ENCODE measurements around the gene EFCAB7.

EFCAB7 gene

DNA sequence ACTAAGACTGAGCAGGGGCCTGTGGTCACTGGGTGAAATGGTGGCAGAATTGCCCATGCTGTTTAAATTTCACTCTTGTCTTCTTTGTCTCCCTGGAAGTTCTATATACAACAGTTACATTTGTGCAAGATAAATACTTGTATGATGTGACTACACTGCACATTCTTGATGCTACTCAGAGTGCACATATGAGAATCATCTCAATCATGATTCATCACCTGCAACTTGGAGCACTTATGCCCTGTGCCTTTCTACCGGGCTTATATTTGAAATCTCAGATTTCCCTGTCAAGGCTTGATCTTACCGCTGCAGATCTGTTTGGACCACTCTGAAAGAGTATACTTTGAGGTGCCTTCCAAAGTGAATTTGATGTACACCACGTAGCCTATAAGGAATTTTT lies 80.5 kb downstream of the EFCAB7 start:
- H3K4me3 ChIP-seq (ENCODE audit: low read depth in 1 of 2, low read length in 2 of 2), result no peak overlapping the region
- H3K36me3 ChIP-seq (ENCODE audit: insufficient read depth, low read length), result no peaks in the 10 kb centered on the region
- H3K27me3 ChIP-seq (ENCODE audit: insufficient read depth, low read length, poor library complexity), result no peaks in the 10 kb centered on the region
- no peaks in the 10 kb centered on the region for H3K4me1 ChIP-seq (ENCODE audit: insufficient read depth, low read length)
- peaks cover 1% of the 10 kb centered on the region; the same call in 1 of the 2 replicates for H3K79me2 ChIP-seq (ENCODE audit: insufficient read depth, low read length)
- no peak for ATAC-seq (ENCODE audit: insufficient read depth, low read depth)
- no peak overlapping the region for H2AFZ ChIP-seq (ENCODE audit: low read depth, low read length)
- no peak for DNase-seq
- 0 out of 2 replicates have a peak, but pooled peaks cover 3% of the 10 kb centered on the region for H4K20me1 ChIP-seq (ENCODE audit: insufficient read depth, low read length)
- no peak overlapping the region for H3K9ac ChIP-seq (ENCODE audit: low read depth, low read length)
- no peak overlapping the region for H3K27ac ChIP-seq (ENCODE audit: low read length)
- no peak overlapping the region for H3K4me2 ChIP-seq (ENCODE audit: insufficient read depth, low read length)
- no peak for TF ChIP-seq EZH2 (IDR thresholded peaks at IDR 0.05; ENCODE audit: borderline replicate concordance, low read depth, low read length, severe bottlenecking)
- TF ChIP-seq, protein P1, sequence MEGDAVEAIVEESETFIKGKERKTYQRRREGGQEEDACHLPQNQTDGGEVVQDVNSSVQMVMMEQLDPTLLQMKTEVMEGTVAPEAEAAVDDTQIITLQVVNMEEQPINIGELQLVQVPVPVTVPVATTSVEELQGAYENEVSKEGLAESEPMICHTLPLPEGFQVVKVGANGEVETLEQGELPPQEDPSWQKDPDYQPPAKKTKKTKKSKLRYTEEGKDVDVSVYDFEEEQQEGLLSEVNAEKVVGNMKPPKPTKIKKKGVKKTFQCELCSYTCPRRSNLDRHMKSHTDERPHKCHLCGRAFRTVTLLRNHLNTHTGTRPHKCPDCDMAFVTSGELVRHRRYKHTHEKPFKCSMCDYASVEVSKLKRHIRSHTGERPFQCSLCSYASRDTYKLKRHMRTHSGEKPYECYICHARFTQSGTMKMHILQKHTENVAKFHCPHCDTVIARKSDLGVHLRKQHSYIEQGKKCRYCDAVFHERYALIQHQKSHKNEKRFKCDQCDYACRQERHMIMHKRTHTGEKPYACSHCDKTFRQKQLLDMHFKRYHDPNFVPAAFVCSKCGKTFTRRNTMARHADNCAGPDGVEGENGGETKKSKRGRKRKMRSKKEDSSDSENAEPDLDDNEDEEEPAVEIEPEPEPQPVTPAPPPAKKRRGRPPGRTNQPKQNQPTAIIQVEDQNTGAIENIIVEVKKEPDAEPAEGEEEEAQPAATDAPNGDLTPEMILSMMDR (IDR thresholded peaks at IDR 0.05; ENCODE audit: borderline replicate concordance, extremely low read depth, low read length, poor library complexity, severe bottlenecking), result no peak
- H3K9me3 ChIP-seq (ENCODE audit: insufficient read depth, low read length, severe bottlenecking), result no peaks in the 10 kb centered on the region

DNA sequence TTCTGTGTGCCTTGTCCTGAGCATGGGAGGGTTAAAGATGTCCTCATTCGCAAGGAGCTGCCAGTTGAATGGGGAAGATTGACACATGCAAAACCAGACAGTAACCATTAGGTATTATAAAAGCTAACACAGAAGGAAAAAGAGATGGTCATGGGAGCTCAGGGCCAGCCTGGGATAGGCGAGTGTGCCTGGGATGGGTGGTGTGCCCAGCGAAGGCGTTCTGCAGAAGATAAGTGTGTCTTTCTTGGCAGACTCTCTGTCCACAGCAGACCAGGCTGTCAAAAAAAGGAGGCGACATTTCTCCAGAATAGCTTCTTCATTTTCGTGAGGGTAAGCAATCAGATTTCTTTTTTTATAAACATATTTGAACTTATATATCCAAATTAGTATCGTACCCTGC lies 84.0 kb downstream of the EFCAB7 start:
- Histone ChIP-seq H3K27ac (ENCODE audit: low read length) (no peak overlapping the region), H3K4me1 (ENCODE audit: insufficient read depth, low read length) (no peaks in the 10 kb centered on the region), H3K4me3 (ENCODE audit: low read depth in 1 of 2, low read length in 2 of 2) (no peak overlapping the region), H3K4me2 (ENCODE audit: insufficient read depth, low read length) (no peak overlapping the region), H4K20me1 (ENCODE audit: insufficient read depth, low read length) (peaks cover 10% of the 10 kb centered on the region), H2AFZ (ENCODE audit: low read depth, low read length) (no peak overlapping the region), H3K27me3 (ENCODE audit: insufficient read depth, low read length, poor library complexity) (no peaks in the 10 kb centered on the region), H3K36me3 (ENCODE audit: insufficient read depth, low read length) (no peaks in the 10 kb centered on the region), H3K9ac (ENCODE audit: low read depth, low read length) (no peak overlapping the region), H3K79me2 (ENCODE audit: insufficient read depth, low read length) (peaks cover 1% of the 10 kb centered on the region; the same call in 1 of the 2 replicates), H3K9me3 (ENCODE audit: insufficient read depth, low read length, severe bottlenecking) (no peaks in the 10 kb centered on the region)
- no peak for TF ChIP-seq EZH2 (IDR thresholded peaks at IDR 0.05; ENCODE audit: borderline replicate concordance, low read depth, low read length, severe bottlenecking)
- TF ChIP-seq, protein P1 (IDR thresholded peaks at IDR 0.05; ENCODE audit: borderline replicate concordance, extremely low read depth, low read length, poor library complexity, severe bottlenecking), result no peak
- no peak for ATAC-seq (ENCODE audit: insufficient read depth, low read depth)
- no peak for DNase-seq

DNA sequence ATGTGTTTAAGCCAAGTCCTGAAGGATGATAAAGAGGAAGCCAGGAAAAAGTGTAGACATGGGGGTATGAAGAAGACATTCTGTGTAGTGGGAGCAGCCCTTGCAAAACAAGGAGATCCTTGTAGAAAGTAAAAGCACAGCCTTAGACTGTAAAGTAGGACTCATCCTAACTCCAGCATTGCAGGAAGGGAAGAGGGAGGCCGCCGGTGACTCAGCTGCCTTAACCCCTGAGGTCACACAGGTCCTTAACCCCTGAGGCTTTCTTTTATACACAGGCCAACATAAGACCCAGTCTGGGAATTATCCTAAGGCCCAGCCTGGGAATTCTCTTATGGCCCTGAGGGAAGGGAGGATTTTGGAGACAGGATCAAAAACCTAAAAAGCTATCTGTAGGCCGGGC lies 87.9 kb downstream of the EFCAB7 start:
- Histone ChIP-seq H2AFZ (ENCODE audit: low read depth, low read length) (no peak overlapping the region), H3K9me3 (ENCODE audit: insufficient read depth, low read length, severe bottlenecking) (no peaks in the 10 kb centered on the region), H3K4me2 (ENCODE audit: insufficient read depth, low read length) (no peak overlapping the region), H3K9ac (ENCODE audit: low read depth, low read length) (no peak overlapping the region), H3K79me2 (ENCODE audit: insufficient read depth, low read length) (no peaks in the 10 kb centered on the region), H3K27me3 (ENCODE audit: insufficient read depth, low read length, poor library complexity) (no peaks in the 10 kb centered on the region), H3K27ac (ENCODE audit: low read length) (no peak overlapping the region), H3K36me3 (ENCODE audit: insufficient read depth, low read length) (no peaks in the 10 kb centered on the region), H3K4me1 (ENCODE audit: insufficient read depth, low read length) (no peaks in the 10 kb centered on the region), H4K20me1 (ENCODE audit: insufficient read depth, low read length) (peaks cover 21% of the 10 kb centered on the region), H3K4me3 (ENCODE audit: low read depth in 1 of 2, low read length in 2 of 2) (no peak overlapping the region)
- TF ChIP-seq, protein P1 (IDR thresholded peaks at IDR 0.05; ENCODE audit: borderline replicate concordance, extremely low read depth, low read length, poor library complexity, severe bottlenecking), result no peak
- TF ChIP-seq EZH2 (IDR thresholded peaks at IDR 0.05; ENCODE audit: borderline replicate concordance, low read depth, low read length, severe bottlenecking), result no peak
- DNase-seq (no peak), ATAC-seq (ENCODE audit: insufficient read depth, low read depth) (no peak)

DNA sequence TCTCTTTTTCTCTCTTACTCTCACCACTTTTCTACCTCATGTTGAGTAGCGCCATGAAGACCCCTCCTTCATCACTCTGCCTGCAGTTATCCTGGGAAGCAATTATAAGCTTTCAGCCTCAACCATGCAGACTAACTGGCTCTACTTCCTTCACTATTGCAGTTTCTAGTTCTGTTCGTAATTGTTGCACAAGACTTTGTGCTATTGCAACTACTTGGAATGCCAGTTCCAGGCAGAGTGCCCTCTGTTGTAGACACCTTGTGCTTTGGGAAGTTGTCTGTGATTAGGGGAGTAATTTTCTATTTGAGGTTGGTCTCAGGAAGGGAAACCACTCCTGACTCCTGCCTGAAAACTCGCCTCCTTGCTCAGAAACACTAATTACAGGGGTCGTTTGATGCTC lies 89.2 kb downstream of the EFCAB7 start:
- no peak for DNase-seq
- Histone ChIP-seq H3K4me1 (ENCODE audit: insufficient read depth, low read length) (no peaks in the 10 kb centered on the region), H3K9ac (ENCODE audit: low read depth, low read length) (no peak overlapping the region), H3K4me3 (ENCODE audit: low read depth in 1 of 2, low read length in 2 of 2) (no peak overlapping the region), H3K27me3 (ENCODE audit: insufficient read depth, low read length, poor library complexity) (no peaks in the 10 kb centered on the region), H3K79me2 (ENCODE audit: insufficient read depth, low read length) (no peaks in the 10 kb centered on the region), H3K9me3 (ENCODE audit: insufficient read depth, low read length, severe bottlenecking) (no peaks in the 10 kb centered on the region), H3K27ac (ENCODE audit: low read length) (no peak overlapping the region), H2AFZ (ENCODE audit: low read depth, low read length) (no peak overlapping the region), H4K20me1 (ENCODE audit: insufficient read depth, low read length) (peaks cover 18% of the 10 kb centered on the region), H3K36me3 (ENCODE audit: insufficient read depth, low read length) (no peaks in the 10 kb centered on the region), H3K4me2 (ENCODE audit: insufficient read depth, low read length) (no peak overlapping the region)
- no peak for ATAC-seq (ENCODE audit: insufficient read depth, low read depth)
- TF ChIP-seq, protein P1 (IDR thresholded peaks at IDR 0.05; ENCODE audit: borderline replicate concordance, extremely low read depth, low read length, poor library complexity, severe bottlenecking), result no peak
- TF ChIP-seq EZH2 (IDR thresholded peaks at IDR 0.05; ENCODE audit: borderline replicate concordance, low read depth, low read length, severe bottlenecking), result no peak

Measured in DND-41 (cell line).